ENCODE data around the gene SGCA.
A peak's percentile ranks its signal among the peaks of the same experiment; 100 is the strongest.

Gene SGCA

GRCh38 chr17:50218071-50218759 is 52.4 kb downstream of the SGCA start:
- DNase-seq = no peak
- H3K9ac ChIP-seq (ENCODE audit: low read length) = no peak overlapping the region
- H2BK15ac ChIP-seq (replicated peaks; ENCODE audit: low read depth) = no peak overlapping the region
- H3K27me3 ChIP-seq (ENCODE audit: insufficient read depth, low read length, poor library complexity) = no peaks in the 10 kb centered on the region
- H3K36me3 ChIP-seq (ENCODE audit: control insufficient read depth, insufficient read depth, low read length) = no peaks in the 10 kb centered on the region
- no peak overlapping the region for H2AK5ac ChIP-seq (ENCODE audit: low read length)
- WGBS (ENCODE audit: extremely low coverage, insufficient coverage, low lambda C conversion rate) = no CpG with 5 or more reads among the region's 3 CpGs
- no peak overlapping the region for H3K4ac ChIP-seq (ENCODE audit: low read depth, low read length)
- no peak overlapping the region for H3K18ac ChIP-seq (ENCODE audit: low read length)
- no peak overlapping the region for H3K4me2 ChIP-seq (ENCODE audit: low read length)
- no peak overlapping the region for H3K56ac ChIP-seq (ENCODE audit: low read length)
- no peak overlapping the region for H4K8ac ChIP-seq (ENCODE audit: low read depth, low read length)
- no peaks in the 10 kb centered on the region for H3K79me1 ChIP-seq (ENCODE audit: low read length)
- H2BK120ac ChIP-seq (ENCODE audit: low read depth, low read length) = no peak overlapping the region
- H2BK5ac ChIP-seq (ENCODE audit: low read length) = no peak overlapping the region
- H3K4me1 ChIP-seq (ENCODE audit: control insufficient read depth, low read depth, low read length) = no peaks in the 10 kb centered on the region
- no peaks in the 10 kb centered on the region for H3K79me2 ChIP-seq (ENCODE audit: control insufficient read depth, insufficient read depth, low read length)
- no peak overlapping the region for H3K27ac ChIP-seq (ENCODE audit: low read depth, low read length)
- H3K4me3 ChIP-seq (ENCODE audit: low read length) = no peak overlapping the region
- no peak overlapping the region for H4K5ac ChIP-seq (ENCODE audit: low read length)
- H3K23ac ChIP-seq (ENCODE audit: low read length) = no peak overlapping the region

- Histone ChIP-seq H3K4me3 (ENCODE audit: low read length) (no peak overlapping the region), H3K56ac (ENCODE audit: low read length) (no peak overlapping the region), H2BK15ac (replicated peaks; ENCODE audit: low read depth) (no peak overlapping the region), H3K79me1 (ENCODE audit: low read length) (no peaks in the 10 kb centered on the region), H3K23ac (ENCODE audit: low read length) (no peak overlapping the region), H3K27ac (ENCODE audit: low read depth, low read length) (no peak overlapping the region), H2BK120ac (ENCODE audit: low read depth, low read length) (no peak overlapping the region), H3K9ac (ENCODE audit: low read length) (no peak overlapping the region), H4K5ac (ENCODE audit: low read length) (no peak overlapping the region), H3K4me2 (ENCODE audit: low read length) (no peak overlapping the region), H2BK5ac (ENCODE audit: low read length) (no peak overlapping the region), H3K18ac (ENCODE audit: low read length) (no peak overlapping the region), H3K4ac (ENCODE audit: low read depth, low read length) (no peak overlapping the region), H3K36me3 (ENCODE audit: control insufficient read depth, insufficient read depth, low read length) (no peaks in the 10 kb centered on the region), H2AK5ac (ENCODE audit: low read length) (no peak overlapping the region), H3K79me2 (ENCODE audit: control insufficient read depth, insufficient read depth, low read length) (no peaks in the 10 kb centered on the region), H4K8ac (ENCODE audit: low read depth, low read length) (no peak overlapping the region), H3K4me1 (ENCODE audit: control insufficient read depth, low read depth, low read length) (no peaks in the 10 kb centered on the region), H3K27me3 (ENCODE audit: insufficient read depth, low read length, poor library complexity) (no peaks in the 10 kb centered on the region)
- WGBS (ENCODE audit: extremely low coverage, insufficient coverage, low lambda C conversion rate) = no CpG with 5 or more reads among the region's 1 CpG
- DNase-seq = peak; percentile 26
These were observed 53.0 kb downstream of the SGCA start for GRCh38 chr17:50218771-50219315.

GRCh38 chr17:50219342-50219741 is 53.5 kb downstream of the SGCA start:
- Histone ChIP-seq H3K4me1 (ENCODE audit: control insufficient read depth, low read depth, low read length) (no peaks in the 10 kb centered on the region), H3K36me3 (ENCODE audit: control insufficient read depth, insufficient read depth, low read length) (no peaks in the 10 kb centered on the region), H2AK5ac (ENCODE audit: low read length) (no peak overlapping the region), H4K5ac (ENCODE audit: low read length) (no peak overlapping the region), H3K4me2 (ENCODE audit: low read length) (no peak overlapping the region), H2BK120ac (ENCODE audit: low read depth, low read length) (no peak overlapping the region), H3K79me2 (ENCODE audit: control insufficient read depth, insufficient read depth, low read length) (no peaks in the 10 kb centered on the region), H2BK5ac (ENCODE audit: low read length) (no peak overlapping the region), H3K9ac (ENCODE audit: low read length) (no peak overlapping the region), H3K23ac (ENCODE audit: low read length) (no peak overlapping the region), H3K79me1 (ENCODE audit: low read length) (no peaks in the 10 kb centered on the region), H3K56ac (ENCODE audit: low read length) (no peak overlapping the region), H3K4me3 (ENCODE audit: low read length) (no peak overlapping the region), H3K27me3 (ENCODE audit: insufficient read depth, low read length, poor library complexity) (no peaks in the 10 kb centered on the region), H3K18ac (ENCODE audit: low read length) (no peak overlapping the region), H3K4ac (ENCODE audit: low read depth, low read length) (no peak overlapping the region), H2BK15ac (replicated peaks; ENCODE audit: low read depth) (no peak overlapping the region), H3K27ac (ENCODE audit: low read depth, low read length) (no peak overlapping the region), H4K8ac (ENCODE audit: low read depth, low read length) (no peak overlapping the region)
- WGBS (ENCODE audit: extremely low coverage, insufficient coverage, low lambda C conversion rate) = no CpG with 5 or more reads among the region's 5 CpGs
- DNase-seq = no peak

- no peak overlapping the region for H3K18ac ChIP-seq (ENCODE audit: low read length)
- H2BK15ac ChIP-seq (replicated peaks; ENCODE audit: low read depth) = no peak overlapping the region
- H3K9ac ChIP-seq (ENCODE audit: low read length) = no peak overlapping the region
- no peaks in the 10 kb centered on the region for H3K27me3 ChIP-seq (ENCODE audit: insufficient read depth, low read length, poor library complexity)
- no peak overlapping the region for H4K5ac ChIP-seq (ENCODE audit: low read length)
- no peaks in the 10 kb centered on the region for H3K4me1 ChIP-seq (ENCODE audit: control insufficient read depth, low read depth, low read length)
- no peak overlapping the region for H3K4ac ChIP-seq (ENCODE audit: low read depth, low read length)
- no peak overlapping the region for H4K8ac ChIP-seq (ENCODE audit: low read depth, low read length)
- no peaks in the 10 kb centered on the region for H3K79me1 ChIP-seq (ENCODE audit: low read length)
- no peak overlapping the region for H3K23ac ChIP-seq (ENCODE audit: low read length)
- no peak overlapping the region for H2BK120ac ChIP-seq (ENCODE audit: low read depth, low read length)
- H3K4me2 ChIP-seq (ENCODE audit: low read length) = no peak overlapping the region
- H3K56ac ChIP-seq (ENCODE audit: low read length) = no peak overlapping the region
- H3K36me3 ChIP-seq (ENCODE audit: control insufficient read depth, insufficient read depth, low read length) = no peaks in the 10 kb centered on the region
- H2BK5ac ChIP-seq (ENCODE audit: low read length) = no peak overlapping the region
- peak; percentile 53 for DNase-seq
- no peak overlapping the region for H3K27ac ChIP-seq (ENCODE audit: low read depth, low read length)
- WGBS (ENCODE audit: extremely low coverage, insufficient coverage, low lambda C conversion rate) = no CpG with 5 or more reads among the region's 4 CpGs
- no peaks in the 10 kb centered on the region for H3K79me2 ChIP-seq (ENCODE audit: control insufficient read depth, insufficient read depth, low read length)
- H2AK5ac ChIP-seq (ENCODE audit: low read length) = no peak overlapping the region
- no peak overlapping the region for H3K4me3 ChIP-seq (ENCODE audit: low read length)
These were observed 54.2 kb downstream of the SGCA start for GRCh38 chr17:50219939-50220465.

- Histone ChIP-seq H2BK5ac (ENCODE audit: low read length) (no peak overlapping the region), H3K23ac (ENCODE audit: low read length) (no peak overlapping the region), H3K4me1 (ENCODE audit: control insufficient read depth, low read depth, low read length) (no peaks in the 10 kb centered on the region), H3K4me2 (ENCODE audit: low read length) (no peak overlapping the region), H3K4ac (ENCODE audit: low read depth, low read length) (no peak overlapping the region), H3K27me3 (ENCODE audit: insufficient read depth, low read length, poor library complexity) (no peaks in the 10 kb centered on the region), H3K36me3 (ENCODE audit: control insufficient read depth, insufficient read depth, low read length) (no peaks in the 10 kb centered on the region), H3K27ac (ENCODE audit: low read depth, low read length) (no peak overlapping the region), H2AK5ac (ENCODE audit: low read length) (no peak overlapping the region), H2BK15ac (replicated peaks; ENCODE audit: low read depth) (no peak overlapping the region), H3K4me3 (ENCODE audit: low read length) (no peak overlapping the region), H4K8ac (ENCODE audit: low read depth, low read length) (no peak overlapping the region), H3K18ac (ENCODE audit: low read length) (no peak overlapping the region), H4K5ac (ENCODE audit: low read length) (no peak overlapping the region), H3K79me2 (ENCODE audit: control insufficient read depth, insufficient read depth, low read length) (no peaks in the 10 kb centered on the region), H3K9ac (ENCODE audit: low read length) (no peak overlapping the region), H3K79me1 (ENCODE audit: low read length) (no peaks in the 10 kb centered on the region), H2BK120ac (ENCODE audit: low read depth, low read length) (no peak overlapping the region), H3K56ac (ENCODE audit: low read length) (no peak overlapping the region)
- DNase-seq = no peak
- WGBS (ENCODE audit: extremely low coverage, insufficient coverage, low lambda C conversion rate) = no CpG with 5 or more reads among the region's 15 CpGs
These were observed 55.0 kb downstream of the SGCA start for GRCh38 chr17:50220811-50221210.
